Upper lobe of left lung (tissue), 6 donors: ENCODE results near the gene DLGAP1. TPM values are rescaled to one million over a fixed set of nuclear protein-coding genes. Genes with fewer than 3 reads are reported as not detected.

Experiments used
- ATAC-seq, 2 donors: fragments of 200-7000 bp; cut with Tn5 transposase; one replicate each; pipeline ENCODE4 v1.9.1; 2022; ENCODE audit warnings: mild to moderate bottlenecking in 2 of 2, moderate library complexity in 2 of 2; ENCODE audit not compliant: low FRiP score in 2 of 2
- DNase-seq, 2 donors: peaks; one replicate each; pipeline ENCODE4 v3.0.0-alpha.2; 2019 to 2020
- H3K27ac ChIP-seq, 4 donors: fragments of 200-600 bp; sonication (generic); one replicate each; pipeline ENCODE4 v1.5.1; 2016 to 2019
- H3K27me3 ChIP-seq, 4 donors: fragments of 200-600 bp; sonication (generic); one replicate each; pipeline ENCODE4 v1.5.1; 2017 to 2019
- H3K36me3 ChIP-seq, 4 donors: fragments of 200-600 bp; sonication (generic); one replicate each; pipeline ENCODE4 v1.5.1; 2016 to 2019
- H3K4me1 ChIP-seq, 4 donors: fragments of 200-600 bp; sonication (generic); one replicate each; pipeline ENCODE4 v1.5.1; 2018 to 2019
- H3K4me3 ChIP-seq, 4 donors: fragments of 200-600 bp; sonication (generic); one replicate each; pipeline ENCODE4 v1.5.1; 2017 to 2019; ENCODE audit warnings: mild to moderate bottlenecking in 2 of 4, moderate library complexity in 1 of 4
- H3K9me3 ChIP-seq, 4 donors: fragments of 200-600 bp; sonication (generic); one replicate each; pipeline ENCODE4 v1.5.1; 2018 to 2019
- EP300 ChIP-seq, 4 donors: sonication (generic); formaldehyde crosslinking; IDR thresholded peaks; one replicate each; pipeline ENCODE4 v1.5.1; 2017; ENCODE audit warnings: antibody characterized with exemption in 4 of 4, control low read depth in 2 of 4
- POLR2A ChIP-seq, 4 donors: fragments of 450-650 bp; IDR thresholded peaks; one replicate each; pipeline ENCODE4 v1.5.1; 2016 to 2017; ENCODE audit warnings: antibody characterized with exemption in 4 of 4, mild to moderate bottlenecking in 2 of 4
- POLR2AphosphoS5 ChIP-seq, 2 donors: sonication (generic); formaldehyde crosslinking; IDR thresholded peaks; one replicate each; pipeline ENCODE4 v1.5.1; 2017; ENCODE audit warnings: antibody characterized with exemption in 2 of 2
- WGBS, 2 donors: methylation state at CpG; one replicate each; pipeline ENCODE4 v1.1.5; 2017 to 2018; 5-methylcytosine and 5-hydroxymethylcytosine counted together
- total RNA-seq, 6 donors: library from RNA; depleted of rRNA in 4 of 6; stranded (reverse); fragments of >200 nt in 4 of 6; gene quantifications; one replicate each; pipeline versions ENCODE4 v1.1.0 to v1.2.1, GENCODE V29; 2016 to 2021
- TF ChIP-seq, protein P1 (sequence below), 6 experiments: fragments of 450-650 bp in 4 of 6; fragments of 200-600 bp in 2 of 6; sonication (generic) in 2 of 6; IDR thresholded peaks; one replicate each; pipeline ENCODE4 v1.5.1; 2016 to 2019; ENCODE audit warnings: antibody characterized with exemption in 6 of 6
- donor health status: DM: no; HTN: no; CAD: no; lungs with moderate emphysema.
- donor health status: DM: no; HTN: yes; CAD: no; lungs with severe emphysema.

Gene DLGAP1
- total RNA-seq, 6 donors from 2014 or later, result 2.1 to 4.6 (median 3.6) TPM

DNA sequence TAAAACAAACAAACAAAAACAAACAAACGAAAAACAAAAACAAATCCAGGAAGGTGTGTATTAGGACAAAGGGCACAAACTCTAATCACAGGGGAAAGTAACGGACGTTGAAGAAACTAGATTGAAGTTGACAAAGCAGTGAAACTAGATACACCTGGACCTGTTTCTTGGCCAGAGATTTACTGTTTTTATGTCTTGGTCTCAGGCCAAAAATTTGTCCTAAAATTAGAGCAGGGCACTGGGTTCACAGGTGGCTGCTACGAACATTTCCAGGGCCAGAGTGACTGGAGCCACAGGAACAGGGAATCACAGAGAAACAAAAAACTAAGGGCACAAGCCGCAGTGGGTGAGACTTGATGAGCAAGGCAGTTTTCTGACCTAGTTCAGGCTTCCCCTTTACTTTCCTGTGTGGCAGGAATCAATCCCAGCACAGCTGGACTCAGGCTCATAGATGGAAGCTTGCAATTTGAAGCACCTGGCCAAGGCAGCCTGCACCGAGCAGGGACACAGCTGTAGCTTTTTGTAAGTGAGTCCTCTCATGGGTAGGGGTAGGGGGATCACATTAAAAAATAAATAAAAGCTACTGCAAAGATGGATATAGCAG lies 329.4 kb downstream of the DLGAP1 start:
- TF ChIP-seq, protein P1, sequence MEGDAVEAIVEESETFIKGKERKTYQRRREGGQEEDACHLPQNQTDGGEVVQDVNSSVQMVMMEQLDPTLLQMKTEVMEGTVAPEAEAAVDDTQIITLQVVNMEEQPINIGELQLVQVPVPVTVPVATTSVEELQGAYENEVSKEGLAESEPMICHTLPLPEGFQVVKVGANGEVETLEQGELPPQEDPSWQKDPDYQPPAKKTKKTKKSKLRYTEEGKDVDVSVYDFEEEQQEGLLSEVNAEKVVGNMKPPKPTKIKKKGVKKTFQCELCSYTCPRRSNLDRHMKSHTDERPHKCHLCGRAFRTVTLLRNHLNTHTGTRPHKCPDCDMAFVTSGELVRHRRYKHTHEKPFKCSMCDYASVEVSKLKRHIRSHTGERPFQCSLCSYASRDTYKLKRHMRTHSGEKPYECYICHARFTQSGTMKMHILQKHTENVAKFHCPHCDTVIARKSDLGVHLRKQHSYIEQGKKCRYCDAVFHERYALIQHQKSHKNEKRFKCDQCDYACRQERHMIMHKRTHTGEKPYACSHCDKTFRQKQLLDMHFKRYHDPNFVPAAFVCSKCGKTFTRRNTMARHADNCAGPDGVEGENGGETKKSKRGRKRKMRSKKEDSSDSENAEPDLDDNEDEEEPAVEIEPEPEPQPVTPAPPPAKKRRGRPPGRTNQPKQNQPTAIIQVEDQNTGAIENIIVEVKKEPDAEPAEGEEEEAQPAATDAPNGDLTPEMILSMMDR (IDR thresholded peaks at IDR 0.05), result no peak
- TF ChIP-seq EP300 (IDR thresholded peaks at IDR 0.05) (no peak), POLR2AphosphoS5 (IDR thresholded peaks at IDR 0.05) (no peak), POLR2A (IDR thresholded peaks at IDR 0.05) (no peak)
- H3K4me1 ChIP-seq, result no peaks in the 10 kb centered on the region
- ATAC-seq (no peak), DNase-seq (no peak)
- WGBS, 2 donors, result 54 to 74% methylated on average over 6 of the region's 6 CpGs
- no peak overlapping the region for H3K27ac ChIP-seq
- no peak overlapping the region for H3K4me3 ChIP-seq
- H3K9me3 ChIP-seq, result no peaks in the 10 kb centered on the region
- no peaks in the 10 kb centered on the region for H3K27me3 ChIP-seq
- H3K36me3 ChIP-seq, result no peaks in the 10 kb centered on the region

DNA sequence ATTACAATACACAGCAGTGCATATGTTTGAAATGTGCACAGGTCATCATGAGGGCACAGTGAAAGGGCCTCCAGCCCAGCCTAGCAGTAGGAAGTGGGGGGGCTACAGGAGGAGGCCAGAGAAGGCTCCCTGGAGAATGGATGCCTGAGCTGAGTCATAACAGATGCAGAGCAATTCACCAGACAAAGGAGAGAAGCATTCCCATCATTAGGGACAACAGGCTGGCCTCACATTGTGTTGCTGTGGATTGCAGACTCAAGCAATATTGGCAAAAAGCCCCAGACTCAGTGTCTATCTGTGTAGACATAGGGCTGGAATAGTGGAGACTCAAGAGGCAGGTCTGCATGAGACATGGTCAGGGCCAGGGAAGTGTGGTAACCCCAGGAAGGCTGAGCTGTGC lies 329.9 kb downstream of the DLGAP1 start:
- Histone ChIP-seq H3K36me3 (no peaks in the 10 kb centered on the region), H3K4me1 (no peaks in the 10 kb centered on the region), H3K4me3 (no peak overlapping the region), H3K9me3 (no peaks in the 10 kb centered on the region), H3K27ac (no peak overlapping the region), H3K27me3 (no peaks in the 10 kb centered on the region)
- no peak for TF ChIP-seq POLR2AphosphoS5 (IDR thresholded peaks at IDR 0.05)
- DNase-seq, result no peak
- ATAC-seq, result peak; percentile 32 to 86

DNA sequence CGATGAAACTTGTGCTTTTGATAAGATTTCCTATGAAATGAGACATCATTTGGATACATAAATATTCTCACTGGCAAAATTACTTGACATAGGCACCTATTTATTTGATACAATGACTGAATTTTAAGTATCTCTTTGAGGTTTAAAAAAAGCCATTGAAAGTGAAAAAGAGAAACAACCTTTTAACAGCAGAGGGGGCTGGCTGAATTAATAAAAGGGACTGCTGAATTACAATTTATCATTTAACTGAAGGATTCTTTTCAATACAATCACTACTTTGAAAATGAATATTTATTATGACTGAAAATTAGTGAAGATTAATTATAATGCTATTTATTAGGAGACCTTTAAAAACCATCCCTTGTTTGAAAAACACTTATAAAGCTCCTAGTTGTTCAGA lies 335.3 kb downstream of the DLGAP1 start:
- H3K9me3 ChIP-seq, result no peaks in the 10 kb centered on the region
- DNase-seq (no peak), ATAC-seq (no peak)
- H3K36me3 ChIP-seq, result no peaks in the 10 kb centered on the region
- H3K4me1 ChIP-seq, result no peaks in the 10 kb centered on the region
- no peak overlapping the region for H3K27ac ChIP-seq
- no peak overlapping the region for H3K4me3 ChIP-seq
- 87 to 91% methylated on average over 1 of the region's 1 CpG for WGBS, 2 donors
- TF ChIP-seq POLR2AphosphoS5 (IDR thresholded peaks at IDR 0.05) (no peak), EP300 (IDR thresholded peaks at IDR 0.05) (no peak), POLR2A (IDR thresholded peaks at IDR 0.05) (no peak)
- TF ChIP-seq, protein P1 (IDR thresholded peaks at IDR 0.05), result no peak
- no peaks in the 10 kb centered on the region for H3K27me3 ChIP-seq

DNA sequence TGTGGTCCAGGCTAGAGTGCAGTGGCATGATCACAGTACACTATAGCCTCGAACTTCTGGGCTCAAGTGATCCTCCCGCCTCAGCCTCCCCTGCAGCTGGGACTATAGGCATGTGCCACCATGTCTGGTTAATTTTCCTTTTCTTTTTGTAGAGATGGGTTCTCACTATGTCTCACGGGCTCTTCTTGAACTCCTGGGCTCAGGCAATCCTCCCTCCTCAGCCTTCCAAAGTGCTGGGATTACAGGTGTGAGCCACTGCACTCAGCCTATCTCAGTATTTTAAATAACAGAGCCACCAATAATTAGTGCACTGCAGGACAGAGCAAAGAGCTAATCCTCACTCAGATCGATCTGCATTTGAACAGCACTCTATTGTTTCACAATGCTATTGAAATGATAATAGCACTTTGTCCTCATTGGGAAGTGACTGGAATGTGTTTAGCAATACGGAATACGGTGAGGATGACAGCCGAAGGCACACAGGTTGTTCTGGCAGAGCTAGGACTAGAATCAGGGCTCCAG lies 335.9 kb downstream of the DLGAP1 start:
- no peaks in the 10 kb centered on the region for H3K36me3 ChIP-seq
- H3K27ac ChIP-seq, result no peak overlapping the region
- WGBS, 2 donors, result 74 to 82% methylated on average over 7 of the region's 7 CpGs
- ATAC-seq (no peak), DNase-seq (no peak)
- no peak overlapping the region for H3K4me3 ChIP-seq
- H3K9me3 ChIP-seq, result no peaks in the 10 kb centered on the region
- H3K27me3 ChIP-seq, result no peaks in the 10 kb centered on the region
- TF ChIP-seq POLR2AphosphoS5 (IDR thresholded peaks at IDR 0.05), result no peak
- TF ChIP-seq, protein P1 (IDR thresholded peaks at IDR 0.05), result no peak
- no peak for TF ChIP-seq POLR2A (IDR thresholded peaks at IDR 0.05)
- TF ChIP-seq EP300 (IDR thresholded peaks at IDR 0.05), result no peak
- no peaks in the 10 kb centered on the region for H3K4me1 ChIP-seq

DNA sequence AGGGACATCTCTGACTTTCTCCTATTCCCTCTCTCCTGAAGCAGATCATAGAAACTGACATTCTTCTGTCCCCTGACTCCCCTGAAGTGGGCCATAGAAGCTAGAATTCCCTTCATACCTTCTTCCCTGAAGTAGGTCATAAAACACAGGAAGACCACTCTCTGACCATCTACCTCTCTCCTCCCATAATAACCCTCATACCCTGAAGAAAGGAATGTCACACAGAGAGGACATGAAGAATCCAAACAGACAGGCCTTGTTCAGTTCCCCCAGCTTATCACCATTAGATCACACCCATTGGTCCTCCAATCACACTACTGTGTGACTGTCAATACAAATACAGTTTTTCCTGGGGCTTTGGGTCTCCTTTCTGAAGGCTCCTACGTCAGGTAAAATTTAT lies 347.1 kb downstream of the DLGAP1 start:
- Histone ChIP-seq H3K4me3 (no peak overlapping the region), H3K27ac (no peak overlapping the region), H3K4me1 (no peaks in the 10 kb centered on the region), H3K9me3 (no peaks in the 10 kb centered on the region), H3K27me3 (no peaks in the 10 kb centered on the region), H3K36me3 (no peaks in the 10 kb centered on the region)
- DNase-seq (no peak), ATAC-seq (no peak)
- 0 to 76% methylated on average over 1 of the region's 1 CpG for WGBS, 2 donors
- no peak for TF ChIP-seq EP300 (IDR thresholded peaks at IDR 0.05)
- TF ChIP-seq, protein P1 (IDR thresholded peaks at IDR 0.05), result no peak
- no peak for TF ChIP-seq POLR2AphosphoS5 (IDR thresholded peaks at IDR 0.05)
- TF ChIP-seq POLR2A (IDR thresholded peaks at IDR 0.05), result no peak
